HG02759 (cell line): ENCODE data around the gene NOS3.

Experiments used
- ATAC-seq: cut with Tn5 transposase; IDR thresholded peaks from one replicate; pipeline ENCODE4 v1.9.1; 2021; ENCODE audit warnings: mild to moderate bottlenecking, moderate library complexity; ENCODE audit not compliant: unreplicated experiment

NOS3 gene

GRCh38 chr7:151053751-151054150 lies 62.9 kb downstream of the NOS3 start:
- ATAC-seq: no peak

- no peak for ATAC-seq
These were observed 65.5 kb downstream of the NOS3 start for GRCh38 chr7:151056283-151056665.

GRCh38 chr7:151056666-151057505 lies 66.1 kb downstream of the NOS3 start:
- no peak for ATAC-seq

GRCh38 chr7:151057506-151057988 lies 66.7 kb downstream of the NOS3 start, which contains the start of gene CDK5:
Gene CDK5, minus strand, starts transcription at chr7:151057897. Its CDS starts 49 bp downstream, at chr7:151057848.
- ATAC-seq: peak; percentile 12

- peak; percentile 85 for ATAC-seq
These were observed 67.4 kb downstream of the NOS3 start for GRCh38 chr7:151057989-151058780.

- no peak for ATAC-seq
These were observed 68.1 kb downstream of the NOS3 start for GRCh38 chr7:151058781-151059366.

- ATAC-seq: peak; percentile 47
These were observed 68.7 kb downstream of the NOS3 start, which contains the start of gene SLC4A2 for GRCh38 chr7:151059367-151060112. Gene SLC4A2, plus strand, starts transcription at chr7:151059589. Its CDS starts 2,399 bp downstream, at chr7:151061988.

GRCh38 chr7:151060113-151060415 lies 69.2 kb downstream of the NOS3 start:
- ATAC-seq: no peak

GRCh38 chr7:151060416-151061212 lies 69.8 kb downstream of the NOS3 start:
- ATAC-seq: no peak

GRCh38 chr7:151061213-151062110 lies 70.6 kb downstream of the NOS3 start:
- ATAC-seq: no peak

- no peak for ATAC-seq
These were observed 71.2 kb downstream of the NOS3 start for GRCh38 chr7:151062111-151062398.

GRCh38 chr7:151062399-151063211 lies 71.8 kb downstream of the NOS3 start:
- ATAC-seq: no peak

- ATAC-seq: no peak
These were observed 72.4 kb downstream of the NOS3 start for GRCh38 chr7:151063212-151063561.
